Activated CD8-positive, alpha-beta T cell treated with anti-CD3 and anti-CD28 coated beads for 36 hours (primary cell): ENCODE data around the gene GLRX5. TPM values are rescaled to one million over a fixed set of nuclear protein-coding genes. Genes with fewer than 3 reads are reported as not detected.

Experiments
- ATAC-seq: fragments of 200-7000 bp; cut with Tn5 transposase; one replicate; pipeline ENCODE4 v1.10.0; 2021; ENCODE audit warnings: mild to moderate bottlenecking, moderate library complexity
- CTCF ChIA-PET: fragments of 350-600 bp; sonication (Branson Sonifier 250); formaldehyde crosslinking; loops from one replicate; lab custom pipeline; 2021; ENCODE audit warnings: antibody characterized with exemption; lab: Charles Lee
- POLR2A ChIA-PET: fragments of 350-600 bp; sonication (Branson Sonifier 250); formaldehyde crosslinking; loops from one replicate; lab custom pipeline; 2021; ENCODE audit warnings: antibody characterized with exemption; lab: Charles Lee
- DNase-seq: peaks from one replicate; pipeline ENCODE4 v3.0.0-alpha.2; 2020
- H3K27ac Mint-ChIP-seq: one replicate; pipeline ENCODE4 v1.8.0; 2021; ENCODE audit warnings: mild to moderate bottlenecking, mixed read lengths
- H3K27me3 Mint-ChIP-seq: one replicate; pipeline ENCODE4 v1.8.0; 2021; ENCODE audit warnings: mixed read lengths
- H3K36me3 Mint-ChIP-seq: one replicate; pipeline ENCODE4 v1.8.0; 2021; ENCODE audit warnings: low read depth, mixed read lengths
- H3K4me1 Mint-ChIP-seq: one replicate; pipeline ENCODE4 v1.8.0; 2021; ENCODE audit warnings: low read depth, mixed read lengths
- H3K4me3 Mint-ChIP-seq: one replicate; pipeline ENCODE4 v1.8.0; 2021; ENCODE audit warnings: mild to moderate bottlenecking, moderate library complexity, mixed read lengths
- H3K9me3 Mint-ChIP-seq: one replicate; pipeline ENCODE4 v1.8.0; 2021; ENCODE audit warnings: mixed read lengths
- CTCF ChIP-seq: fragments of 200-600 bp; IDR thresholded peaks from one replicate; pipeline ENCODE4 v1.8.0; 2022; ENCODE audit warnings: antibody characterized with exemption, mild to moderate bottlenecking
- intact Hi-C: fragments of 100-400 bp; cut with micrococcal nuclease; formaldehyde crosslinking; loops from one replicate; pipeline ENCODE4 v1.10.0; 2022
- total RNA-seq, 2 experiments: library from RNA; stranded (reverse); gene quantifications; one replicate each; pipeline ENCODE4 v1.2.3, GENCODE V29; 2021

The GLRX5 gene
- total RNA-seq, 2 experiments from 2014 or later = 47.3 to 47.8 TPM

- H3K9me3 Mint-ChIP-seq = no peaks in the 10 kb centered on the region
- DNase-seq (no peak), ATAC-seq (no peak)
- no peak for TF ChIP-seq CTCF
- H3K36me3 Mint-ChIP-seq = peaks cover 45% of the 10 kb centered on the region
- peak overlapping the region; percentile 98 for H3K4me3 Mint-ChIP-seq
- CTCF ChIA-PET = interaction anchor here (0.9 to 7.8 kb wide), 2 partner anchors 8 to 88 kb away, joined by 3 to 71 read pairs; no protein-coding TSS in a partner anchor
- intact Hi-C loops = no loop called here
- POLR2A ChIA-PET = interaction anchor here (1.4 kb wide), 1 partner anchor 11 kb away, joined by 3 read pairs; no protein-coding TSS in a partner anchor
- H3K4me1 Mint-ChIP-seq = peaks cover 56% of the 10 kb centered on the region
- H3K27me3 Mint-ChIP-seq = no peaks in the 10 kb centered on the region
- peak overlapping the region; percentile 52 for H3K27ac Mint-ChIP-seq
Measured at GRCh38 chr14:95531473-95531872, 3.4 kb upstream of the GLRX5 start.

- TF ChIP-seq CTCF = no peak
- Mint-ChIP-seq H3K9me3 (no peaks in the 10 kb centered on the region), H3K27ac (peak overlapping the region; percentile 74), H3K4me1 (peaks cover 55% of the 10 kb centered on the region), H3K36me3 (peaks cover 45% of the 10 kb centered on the region), H3K4me3 (peak overlapping the region; percentile 98), H3K27me3 (no peaks in the 10 kb centered on the region)
- DNase-seq (no peak), ATAC-seq (no peak)
- POLR2A ChIA-PET = interaction anchor here (0.6 to 1.4 kb wide), 2 partner anchors 9 to 12 kb away, joined by 3 to 4 read pairs; no protein-coding TSS in a partner anchor
- CTCF ChIA-PET = interaction anchor here (0.9 to 7.8 kb wide), 3 partner anchors 8 to 101 kb away, joined by 3 to 71 read pairs (median 4); no protein-coding TSS in a partner anchor
- intact Hi-C loops = no loop called here
Measured at GRCh38 chr14:95531969-95532368, 2.9 kb upstream of the GLRX5 start.

- peaks cover 61% of the 10 kb centered on the region for H3K4me1 Mint-ChIP-seq
- no peak for ATAC-seq
- DNase-seq = peak; percentile 59
- H3K27me3 Mint-ChIP-seq = no peaks in the 10 kb centered on the region
- POLR2A ChIA-PET = interaction anchor here (0.6 to 4.9 kb wide), 6 partner anchors 11 to 1304 kb away, joined by 3 to 88 read pairs (median 4); partner anchors contain the start of gene SYNE3
- peak overlapping the region; percentile 98 for H3K4me3 Mint-ChIP-seq
- peaks cover 49% of the 10 kb centered on the region for H3K36me3 Mint-ChIP-seq
- no peak for TF ChIP-seq CTCF
- CTCF ChIA-PET = interaction anchor here (1.1 to 7.8 kb wide), 6 partner anchors 10 to 103 kb away, joined by 3 to 71 read pairs (median 4); no protein-coding TSS in a partner anchor
- H3K9me3 Mint-ChIP-seq = no peaks in the 10 kb centered on the region
- intact Hi-C loops = no loop called here
- H3K27ac Mint-ChIP-seq = peak overlapping the region; percentile 93
Measured at GRCh38 chr14:95533391-95533821, 1.4 kb upstream of the GLRX5 start.

DNA sequence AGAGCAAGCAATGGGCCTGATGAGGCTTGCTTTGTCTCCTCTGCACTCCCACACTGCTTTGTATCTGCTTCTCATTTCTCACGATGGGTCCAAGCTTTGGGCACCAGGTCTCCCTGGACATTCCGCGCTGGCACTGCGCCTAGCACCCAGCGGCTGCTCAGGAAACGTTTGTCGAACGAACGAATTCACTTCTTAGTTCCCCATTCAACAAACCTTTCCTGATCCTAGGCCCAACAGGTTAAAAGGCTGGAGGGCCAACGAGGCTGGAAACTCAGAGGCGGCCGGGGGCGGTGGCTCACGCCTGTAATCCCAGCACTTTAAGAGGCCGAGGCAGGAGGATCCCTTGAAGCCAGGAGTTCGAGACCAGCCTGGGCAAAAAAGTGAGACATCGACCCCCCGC is 1.0 kb upstream of the GLRX5 start:
- Mint-ChIP-seq H3K27me3 (no peaks in the 10 kb centered on the region), H3K36me3 (peaks cover 50% of the 10 kb centered on the region), H3K4me1 (peaks cover 66% of the 10 kb centered on the region), H3K9me3 (no peaks in the 10 kb centered on the region), H3K27ac (peak overlapping the region; percentile 93), H3K4me3 (peak overlapping the region; percentile 98)
- ChIA-PET CTCF (interaction anchor here (1.2 to 7.8 kb wide), 5 partner anchors 11 to 91 kb away, joined by 3 to 71 read pairs (median 4); no protein-coding TSS in a partner anchor), POLR2A (interaction anchor here (0.6 to 4.9 kb wide), 8 partner anchors 12 to 1304 kb away, joined by 3 to 88 read pairs (median 4); partner anchors contain the start of gene SYNE3)
- DNase-seq (no peak), ATAC-seq (no peak)
- no peak for TF ChIP-seq CTCF
- intact Hi-C loops = loop anchor here (2.0 kb wide), 1 partner anchor 91 kb away; no protein-coding TSS in a partner anchor
